Ascending aorta (tissue), 2 donors: ENCODE data around the gene CDHR5. TPM values are rescaled to one million over a fixed set of nuclear protein-coding genes. Genes with fewer than 3 reads are reported as not detected.

Source experiments
- DNase-seq, 2 donors: peaks; one replicate each; pipeline ENCODE4 v3.0.0-alpha.2; 2019; ENCODE audit warnings: low spot score in 2 of 2
- H3K27ac ChIP-seq, 2 donors: fragments of 200-600 bp; sonication (generic); one replicate each; pipeline ENCODE4 v1.5.1; 2016 to 2017; ENCODE audit warnings: mild to moderate bottlenecking in 1 of 2
- H3K27me3 ChIP-seq: fragments of 200-600 bp; sonication (generic); one replicate; pipeline ENCODE4 v1.5.1; 2017
- H3K36me3 ChIP-seq, 2 donors: fragments of 200-600 bp; sonication (generic); one replicate each; pipeline ENCODE4 v1.5.1; 2016
- H3K4me1 ChIP-seq, 2 donors: fragments of 200-600 bp; sonication (generic); one replicate each; pipeline ENCODE4 v1.5.1; 2016 to 2017; ENCODE audit warnings: mild to moderate bottlenecking in 1 of 2
- H3K4me3 ChIP-seq, 2 donors: fragments of 200-600 bp; sonication (generic); one replicate each; pipeline ENCODE4 v1.5.1; 2016 to 2017; ENCODE audit warnings: mild to moderate bottlenecking in 1 of 2
- H3K9me3 ChIP-seq, 2 donors: fragments of 200-600 bp; sonication (generic); one replicate each; pipeline ENCODE4 v1.5.1; 2016
- CTCF ChIP-seq, 3 experiments: fragments of 200-600 bp in 2 of 3; fragments of 450-650 bp in 1 of 3; sonication (generic) in 2 of 3; IDR thresholded peaks; one replicate each; pipeline ENCODE4 v1.5.1; 2016 to 2019; ENCODE audit warnings: antibody characterized with exemption in 3 of 3, mild to moderate bottlenecking in 1 of 3, moderate library complexity in 1 of 3
- intact Hi-C: fragments of 100-400 bp; cut with DNase I; formaldehyde crosslinking; loops from one replicate; pipeline ENCODE4 v1.15.1; 2023
- total RNA-seq: library from RNA; depleted of rRNA; stranded (reverse); fragments of >200 nt; gene quantifications from one replicate; pipeline ENCODE4 v1.1.0, GENCODE V29; 2016

CDHR5 gene
- total RNA-seq, 1 donor from 2014 or later = 5.0 TPM

GRCh38 chr11:627308-627576, 2.5 kb upstream of the CDHR5 start:
- TF ChIP-seq CTCF (IDR thresholded peaks at IDR 0.05) = no peak
- no peak overlapping the region for H3K4me3 ChIP-seq
- no peaks in the 10 kb centered on the region for H3K27me3 ChIP-seq
- H3K27ac ChIP-seq = no peak overlapping the region
- intact Hi-C loops = loop anchor here (5.0 kb wide), 1 partner anchor 70 kb away; no protein-coding TSS in a partner anchor
- DNase-seq = no peak
- H3K9me3 ChIP-seq = no peaks in the 10 kb centered on the region
- no peaks in the 10 kb centered on the region for H3K36me3 ChIP-seq
- H3K4me1 ChIP-seq = peaks cover 0 to 8% of the 10 kb centered on the region in 2 donors

- no peak for DNase-seq
- H3K9me3 ChIP-seq = no peaks in the 10 kb centered on the region
- no peak within 1 kb of the TSS for H3K4me3 ChIP-seq
- intact Hi-C loops = loop anchor here (5.0 kb wide), 1 partner anchor 69 kb away; no protein-coding TSS in a partner anchor
- peak within 1 kb of the TSS; percentile 33 to 75 for H3K27ac ChIP-seq
- no peaks in the 10 kb centered on the region for H3K27me3 ChIP-seq
- H3K36me3 ChIP-seq = no peaks in the 10 kb centered on the region
- H3K4me1 ChIP-seq = peaks cover 0 to 8% of the 10 kb centered on the region in 2 donors
- TF ChIP-seq CTCF (IDR thresholded peaks at IDR 0.05) = no peak
These were observed 1.9 kb upstream of the CDHR5 start, which contains the start of gene SCT for GRCh38 chr11:626475-627307. Gene SCT, minus strand, starts transcription at chr11:627181. Its CDS starts 38 bp downstream, at chr11:627143.

GRCh38 chr11:625636-626268, 997 bp upstream of the CDHR5 start:
- Histone ChIP-seq H3K9me3 (no peaks in the 10 kb centered on the region), H3K36me3 (no peaks in the 10 kb centered on the region), H3K27ac (no peak overlapping the region), H3K4me3 (no peak overlapping the region), H3K4me1 (peaks cover 0 to 8% of the 10 kb centered on the region in 2 donors), H3K27me3 (no peaks in the 10 kb centered on the region)
- intact Hi-C loops = loop anchor here (5.0 kb wide), 1 partner anchor 68 kb away; no protein-coding TSS in a partner anchor
- TF ChIP-seq CTCF (IDR thresholded peaks at IDR 0.05) = no peak
- DNase-seq = no peak

GRCh38 chr11:623999-624704, 603 bp downstream of the CDHR5 start:
- intact Hi-C loops = no loop called here
- no peak for TF ChIP-seq CTCF (IDR thresholded peaks at IDR 0.05)
- Histone ChIP-seq H3K9me3 (no peaks in the 10 kb centered on the region), H3K27me3 (no peaks in the 10 kb centered on the region), H3K4me1 (peaks cover 0 to 7% of the 10 kb centered on the region in 2 donors), H3K36me3 (peaks cover 0 to 8% of the 10 kb centered on the region in 2 donors), H3K27ac (no peak overlapping the region), H3K4me3 (no peak overlapping the region)
- DNase-seq = no peak

- no peaks in the 10 kb centered on the region for H3K9me3 ChIP-seq
- intact Hi-C loops = no loop called here
- no peak overlapping the region for H3K27ac ChIP-seq
- peaks cover 0 to 4% of the 10 kb centered on the region in 2 donors for H3K4me1 ChIP-seq
- TF ChIP-seq CTCF (IDR thresholded peaks at IDR 0.05) = no peak
- peaks cover 0 to 8% of the 10 kb centered on the region in 2 donors for H3K36me3 ChIP-seq
- H3K27me3 ChIP-seq = no peaks in the 10 kb centered on the region
- H3K4me3 ChIP-seq = no peak overlapping the region
- no peak for DNase-seq
These were observed 1.3 kb downstream of the CDHR5 start for GRCh38 chr11:623349-623869.
